KG1 (cell line): ENCODE measurements around the gene ACAN.

ENCODE experiments used
- DNase-seq: peaks from one replicate; lab custom pipeline; 2025; lab: John Stamatoyannopoulos, UW

Gene ACAN

DNA sequence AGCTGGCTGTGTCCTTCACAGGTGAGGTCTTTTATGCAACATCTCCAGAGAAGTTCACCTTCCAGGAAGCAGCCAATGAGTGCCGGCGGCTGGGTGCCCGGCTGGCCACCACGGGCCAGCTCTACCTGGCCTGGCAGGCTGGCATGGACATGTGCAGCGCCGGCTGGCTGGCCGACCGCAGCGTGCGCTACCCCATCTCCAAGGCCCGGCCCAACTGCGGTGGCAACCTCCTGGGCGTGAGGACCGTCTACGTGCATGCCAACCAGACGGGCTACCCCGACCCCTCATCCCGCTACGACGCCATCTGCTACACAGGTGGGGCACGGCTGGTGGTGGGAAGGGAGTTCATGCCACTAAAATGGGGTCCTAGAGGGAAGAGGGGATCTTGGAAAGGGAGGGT is 40.1 kb downstream of the ACAN start:
- DNase-seq: no peak

GRCh38 chr15:88844749-88845386 is 41.6 kb downstream of the ACAN start:
- DNase-seq: no peak

GRCh38 chr15:88845616-88846015 is 42.4 kb downstream of the ACAN start:
- no peak for DNase-seq

DNA sequence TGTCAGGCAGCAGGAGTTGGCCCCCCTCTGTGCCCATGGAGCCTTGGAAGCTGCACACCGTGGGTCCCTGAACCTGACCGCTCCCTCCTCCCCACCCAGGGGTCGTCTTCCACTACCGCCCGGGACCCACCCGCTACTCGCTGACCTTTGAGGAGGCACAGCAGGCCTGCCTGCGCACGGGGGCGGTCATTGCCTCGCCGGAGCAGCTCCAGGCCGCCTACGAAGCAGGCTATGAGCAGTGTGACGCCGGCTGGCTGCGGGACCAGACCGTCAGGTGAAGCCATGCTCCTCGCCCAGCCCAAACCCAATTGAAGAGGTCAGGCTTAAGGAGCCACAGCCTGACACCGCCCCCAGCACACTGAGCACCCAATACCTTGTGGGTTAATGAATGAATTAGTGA is 43.9 kb downstream of the ACAN start:
- no peak for DNase-seq

- DNase-seq: no peak
These were observed 45.0 kb downstream of the ACAN start for GRCh38 chr15:88848203-88848602.

GRCh38 chr15:88849376-88850072 is 46.3 kb downstream of the ACAN start:
- DNase-seq: no peak

DNA sequence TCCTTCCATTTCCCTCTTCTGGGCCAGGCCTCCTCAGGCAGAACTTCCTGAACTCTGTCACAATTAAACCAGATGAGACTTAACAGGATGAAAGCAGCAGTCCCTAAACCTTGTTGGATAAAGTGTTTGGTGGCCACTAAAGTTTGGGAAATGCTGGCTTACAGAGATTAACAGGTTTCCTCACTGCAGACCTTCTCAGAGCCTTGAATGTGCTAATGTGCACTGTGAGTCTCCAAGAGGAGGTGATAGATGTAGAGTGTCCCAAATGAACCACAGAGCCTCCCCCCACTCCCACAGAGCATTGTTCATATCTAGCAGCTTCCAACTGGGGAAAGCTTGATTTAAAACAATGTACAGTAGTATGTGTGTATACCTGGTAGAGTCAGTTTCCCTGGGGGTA is 49.2 kb downstream of the ACAN start:
- DNase-seq: no peak

DNA sequence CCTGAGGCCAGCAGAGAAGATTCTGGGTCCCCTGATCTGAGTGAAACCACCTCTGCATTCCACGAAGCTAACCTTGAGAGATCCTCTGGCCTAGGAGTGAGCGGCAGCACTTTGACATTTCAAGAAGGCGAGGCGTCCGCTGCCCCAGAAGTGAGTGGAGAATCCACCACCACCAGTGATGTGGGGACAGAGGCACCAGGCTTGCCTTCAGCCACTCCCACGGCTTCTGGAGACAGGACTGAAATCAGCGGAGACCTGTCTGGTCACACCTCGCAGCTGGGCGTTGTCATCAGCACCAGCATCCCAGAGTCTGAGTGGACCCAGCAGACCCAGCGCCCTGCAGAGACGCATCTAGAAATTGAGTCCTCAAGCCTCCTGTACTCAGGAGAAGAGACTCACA is 55.7 kb downstream of the ACAN start:
- DNase-seq: no peak

DNA sequence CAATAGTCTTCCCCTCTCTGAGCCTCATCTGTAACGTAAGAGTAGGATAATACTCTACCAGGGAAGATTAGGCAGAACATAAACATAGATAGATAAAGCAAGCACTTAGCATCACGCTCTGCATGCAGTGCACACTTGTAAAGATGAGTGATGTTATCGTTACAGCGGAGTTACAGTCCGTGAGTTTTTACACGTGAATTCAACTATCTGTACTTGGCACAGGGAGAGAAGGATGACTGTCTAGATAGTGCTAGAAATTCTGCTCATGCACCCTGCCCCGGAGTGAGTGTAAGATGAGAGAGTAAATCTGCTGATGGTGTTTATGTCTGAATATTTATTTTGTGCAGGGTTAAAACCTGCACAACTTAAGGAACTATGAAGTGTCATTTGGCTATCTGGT is 56.3 kb downstream of the ACAN start:
- DNase-seq: no peak

GRCh38 chr15:88860212-88860611 is 57.0 kb downstream of the ACAN start:
- no peak for DNase-seq

DNA sequence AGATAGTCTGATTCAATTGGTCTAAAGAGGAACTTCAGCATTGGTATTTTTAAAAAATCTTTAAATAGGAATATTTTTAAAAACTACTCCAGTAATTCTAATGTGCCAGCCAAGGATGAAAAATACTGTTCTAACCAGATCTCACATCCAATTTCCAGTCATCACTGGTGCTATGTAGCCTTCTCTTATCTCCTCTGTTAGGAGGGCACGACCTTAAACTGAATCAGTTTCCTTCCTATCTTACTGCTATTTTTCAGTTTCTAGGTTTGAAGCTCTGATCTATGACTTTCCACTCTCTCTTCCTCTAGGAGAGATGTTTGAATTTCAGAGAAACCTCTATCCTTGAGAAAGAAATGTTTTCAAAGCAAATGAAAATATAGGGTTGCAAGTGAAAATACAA is 60.2 kb downstream of the ACAN start:
- no peak for DNase-seq

DNA sequence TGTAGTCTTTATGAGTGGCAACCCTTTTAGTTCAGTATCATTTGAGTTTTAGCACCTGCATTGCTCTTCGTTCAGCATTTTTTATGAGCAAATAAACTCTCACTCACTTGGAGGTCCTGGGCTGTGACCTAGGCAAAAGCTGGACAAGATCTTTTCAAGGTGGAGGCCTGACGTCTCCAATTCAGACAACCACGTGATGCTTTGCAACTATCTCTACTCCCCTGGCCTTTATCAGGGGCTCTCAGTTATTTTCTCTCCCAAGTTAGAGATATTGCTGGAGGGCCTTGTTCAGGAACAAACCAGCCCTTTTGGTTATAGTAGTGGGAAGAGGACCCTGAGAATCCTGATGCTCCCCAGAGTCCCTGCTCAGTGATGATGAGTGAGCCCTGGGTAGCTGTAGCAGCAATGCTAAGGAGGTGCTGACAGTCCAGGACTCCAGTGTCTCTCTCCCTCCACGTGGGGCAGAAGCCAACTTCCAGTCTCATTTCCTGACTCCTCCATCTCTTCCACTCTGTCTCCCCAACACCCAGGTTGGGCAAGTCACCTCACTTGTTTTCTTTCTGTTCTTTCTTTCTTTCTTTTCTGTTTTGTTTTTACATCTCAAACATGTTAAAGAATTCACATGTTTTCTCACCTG is 61.7 kb downstream of the ACAN start:
- DNase-seq: no peak

- DNase-seq: no peak
These were observed 62.4 kb downstream of the ACAN start for GRCh38 chr15:88865498-88866099.

DNA sequence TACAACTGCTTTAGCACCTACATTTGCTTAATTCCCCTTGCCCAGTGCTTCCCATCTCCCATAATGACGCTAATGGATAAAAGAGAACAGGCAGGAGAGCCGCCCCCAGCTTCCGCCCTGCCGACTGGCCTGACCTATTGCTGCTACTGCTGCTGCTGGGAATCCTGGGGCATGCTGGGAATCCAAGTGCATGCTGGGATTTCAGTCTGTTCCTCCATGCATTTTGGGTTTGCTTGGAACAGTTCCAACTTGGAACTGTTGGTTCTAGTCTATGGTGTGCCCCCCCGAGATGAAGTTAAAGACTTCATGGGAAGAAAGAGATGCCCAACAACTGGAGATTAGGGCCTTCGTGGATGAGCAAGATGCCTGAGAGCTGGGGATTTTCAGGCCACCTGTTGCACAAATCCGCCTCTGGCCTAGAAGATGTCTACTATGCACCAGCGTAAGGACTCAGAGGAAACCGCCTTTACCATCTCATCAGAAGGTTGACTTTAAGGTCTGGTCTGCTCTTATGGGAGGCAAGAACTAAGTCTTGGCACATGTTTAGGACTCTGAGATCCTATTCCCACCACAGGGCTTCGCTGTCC is 63.2 kb downstream of the ACAN start:
- no peak for DNase-seq

GRCh38 chr15:88871313-88871712 is 68.1 kb downstream of the ACAN start:
- no peak for DNase-seq

DNA sequence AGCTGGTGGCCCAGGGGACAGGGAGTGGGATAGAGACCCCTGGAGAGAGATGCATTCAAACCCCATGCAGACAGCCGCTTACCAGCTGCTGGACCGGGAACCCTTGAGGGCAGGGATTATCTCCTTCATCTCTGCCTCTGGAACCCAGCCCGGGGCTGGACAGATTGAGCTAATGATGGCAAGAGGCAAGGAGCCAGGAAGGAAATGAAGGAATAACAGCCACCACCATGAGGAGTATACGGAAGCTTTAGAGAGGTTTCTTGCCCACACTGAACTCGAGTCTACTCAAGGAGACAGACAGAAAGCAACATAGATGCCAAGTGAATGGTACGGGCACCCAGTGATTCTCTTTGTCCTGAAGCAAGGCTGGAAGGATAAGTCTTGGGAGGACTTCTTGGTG is 68.9 kb downstream of the ACAN start:
- no peak for DNase-seq

DNA sequence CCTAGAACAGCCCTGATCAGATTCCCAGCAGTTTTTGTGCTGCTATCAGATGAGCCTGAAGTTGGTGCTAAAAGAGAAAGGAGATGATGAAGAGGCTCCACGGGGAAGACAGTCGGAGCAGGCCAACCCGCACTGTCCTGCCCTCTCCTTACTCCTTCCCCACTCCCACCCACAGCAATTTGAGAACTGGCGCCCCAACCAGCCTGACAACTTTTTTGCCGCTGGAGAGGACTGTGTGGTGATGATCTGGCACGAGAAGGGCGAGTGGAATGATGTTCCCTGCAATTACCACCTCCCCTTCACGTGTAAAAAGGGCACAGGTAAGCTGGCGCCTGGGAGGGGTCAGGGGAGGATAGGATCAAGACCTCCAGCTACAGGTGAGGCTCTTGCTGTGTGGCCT is 69.5 kb downstream of the ACAN start:
- DNase-seq: no peak

DNA sequence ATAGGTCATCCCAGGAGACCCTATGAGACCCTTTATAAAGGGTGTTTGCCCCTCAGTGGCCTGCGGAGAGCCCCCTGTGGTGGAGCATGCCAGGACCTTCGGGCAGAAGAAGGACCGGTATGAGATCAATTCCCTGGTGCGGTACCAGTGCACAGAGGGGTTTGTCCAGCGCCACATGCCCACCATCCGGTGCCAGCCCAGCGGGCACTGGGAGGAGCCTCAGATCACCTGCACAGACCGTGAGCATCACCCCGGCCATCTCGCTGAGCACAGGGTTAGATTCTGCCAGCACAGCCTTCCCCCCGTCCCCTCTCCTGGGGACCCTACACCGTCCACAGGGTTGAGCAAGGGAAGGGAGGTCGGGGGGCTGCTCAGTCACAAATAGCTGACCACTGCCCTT is 70.5 kb downstream of the ACAN start:
- DNase-seq: no peak

- no peak for DNase-seq
These were observed 71.0 kb downstream of the ACAN start for GRCh38 chr15:88874275-88874674.

GRCh38 chr15:88874684-88875083 is 71.4 kb downstream of the ACAN start:
- DNase-seq: no peak

DNA sequence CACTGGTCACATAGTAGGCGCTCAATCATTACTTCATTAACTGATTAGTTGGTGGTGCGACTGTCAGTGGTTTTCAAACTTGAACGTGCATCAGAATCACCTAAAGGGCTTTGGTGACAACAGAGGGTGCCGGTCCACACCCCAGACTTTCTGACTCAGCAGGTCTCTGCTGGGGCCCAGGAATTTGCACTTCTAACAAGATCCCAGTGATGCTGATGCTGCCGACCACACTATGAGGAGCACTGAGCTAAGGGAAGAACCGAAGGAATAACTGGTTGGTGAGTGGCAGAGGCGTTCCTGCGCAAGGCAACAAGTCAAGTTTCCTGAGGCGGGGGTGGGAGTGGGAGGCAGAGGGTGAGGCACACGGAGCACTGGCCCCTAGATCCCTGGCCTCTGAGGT is 73.3 kb downstream of the ACAN start:
- DNase-seq: no peak

DNA sequence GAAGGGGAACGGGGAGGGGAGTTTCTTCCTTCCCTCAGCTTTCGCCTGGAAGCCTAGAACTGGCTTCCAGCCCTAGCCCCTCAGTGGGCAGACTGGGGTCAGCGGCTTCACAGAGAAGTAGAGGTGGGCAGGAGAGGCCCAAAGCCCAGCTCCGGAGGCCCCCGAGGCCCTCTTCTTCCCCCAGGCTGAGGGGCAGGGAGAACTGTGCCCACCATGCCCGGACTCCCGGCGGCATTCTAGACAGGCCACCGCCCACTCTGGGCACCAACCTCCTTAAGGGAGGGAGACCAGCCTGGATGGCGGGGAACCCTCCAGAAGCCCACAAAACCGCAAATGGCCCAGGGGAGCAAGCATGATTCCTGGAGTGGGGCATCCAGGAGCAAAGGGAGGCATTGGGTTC is 74.2 kb downstream of the ACAN start:
- no peak for DNase-seq

DNA sequence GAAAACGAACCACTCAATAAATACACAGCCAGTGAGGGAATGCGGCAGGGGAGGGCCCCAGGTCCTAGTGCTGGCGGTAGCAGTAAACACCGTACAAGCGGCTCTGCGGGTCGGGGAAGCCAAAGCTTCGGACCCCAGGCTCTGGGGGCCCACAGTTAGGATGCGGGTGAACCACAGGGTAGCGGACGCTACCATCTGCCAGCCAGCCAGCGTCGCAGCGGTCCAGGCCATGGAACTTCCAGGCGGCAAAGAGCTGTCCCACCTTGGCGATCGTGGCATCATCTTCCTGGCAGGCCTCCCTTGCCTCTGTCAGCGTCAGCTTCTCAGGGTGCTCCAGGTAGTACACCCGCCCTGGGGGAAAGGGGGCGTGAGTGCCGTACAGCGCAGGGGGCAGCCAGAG is 74.7 kb downstream of the ACAN start:
- no peak for DNase-seq
